Fibroblast of lung (primary cell): Measurements from ENCODE around the gene CYGB. TPM values are rescaled to one million over a fixed set of nuclear protein-coding genes. Genes with fewer than 3 reads are reported as not detected.

ENCODE experiments used
- DNase-seq, 2 donors: peaks; one replicate each; pipeline versions ENCODE4 v3.0.0 to v3.0.0-alpha.2; 2010; ENCODE audit warnings: low read depth in 2 of 2
- H2AFZ ChIP-seq: 2 replicates; pipeline ENCODE4 v1.5.1; 2012; ENCODE audit warnings: low read length, control low read depth, inconsistent platforms
- H3K27ac ChIP-seq: 2 replicates; pipeline ENCODE4 v1.5.1; 2011; ENCODE audit warnings: low read length, control low read depth; ENCODE audit not compliant: insufficient read depth
- H3K27me3 ChIP-seq: 2 replicates; pipeline ENCODE4 v1.5.1; 2011; ENCODE audit warnings: mild to moderate bottlenecking, low read length; ENCODE audit not compliant: control insufficient read depth, insufficient read depth
- H3K36me3 ChIP-seq: 2 replicates; pipeline ENCODE4 v1.5.1; 2011; ENCODE audit warnings: low read length; ENCODE audit not compliant: control insufficient read depth, insufficient read depth
- H3K4me1 ChIP-seq: 2 replicates; pipeline ENCODE4 v1.5.1; 2011; ENCODE audit warnings: low read length; ENCODE audit not compliant: control insufficient read depth, insufficient read depth; ENCODE audit errors: extremely low read depth
- H3K4me2 ChIP-seq: 2 replicates; pipeline ENCODE4 v1.5.1; 2011; ENCODE audit warnings: low read length, control low read depth; ENCODE audit not compliant: insufficient read depth; ENCODE audit errors: extremely low read depth
- H3K4me3 ChIP-seq, 4 experiments: fragments of 200-600 bp in 1 of 4; sonication (generic) in 1 of 4; replicated peaks in 1 of 4; 2 replicates each; pipeline ENCODE4 v1.5.1; 2011 to 2016; ENCODE audit warnings: low read length in 4 of 4, low read depth in 3 of 4, mild to moderate bottlenecking in 3 of 4, control low read depth in 2 of 4, inconsistent platforms in 1 of 4, mixed read lengths in 1 of 4; ENCODE audit not compliant: insufficient read depth in 1 of 4; ENCODE audit errors: control extremely low read depth in 1 of 4
- H3K79me2 ChIP-seq: 2 replicates; pipeline ENCODE4 v1.5.1; 2012; ENCODE audit warnings: mild to moderate bottlenecking, low read length, inconsistent platforms; ENCODE audit not compliant: control insufficient read depth, insufficient read depth
- H3K9ac ChIP-seq: 2 replicates; pipeline ENCODE4 v1.5.1; 2011; ENCODE audit warnings: mild to moderate bottlenecking, low read length, control low read depth; ENCODE audit not compliant: insufficient read depth
- H3K9me3 ChIP-seq: 2 replicates; pipeline ENCODE4 v1.5.1; 2012; ENCODE audit warnings: low read depth, low read length; ENCODE audit not compliant: control insufficient read depth, insufficient read depth
- H4K20me1 ChIP-seq: 2 replicates; pipeline ENCODE4 v1.5.1; 2011; ENCODE audit warnings: low read length; ENCODE audit not compliant: control insufficient read depth, insufficient read depth; ENCODE audit errors: extremely low read depth
- CTCF ChIP-seq, 2 donors: IDR thresholded peaks in 1 of 2; conservative IDR thresholded peaks in 1 of 2; 1 replicate in 1 of 2; 2 replicates in 1 of 2; pipeline ENCODE4 v1.5.1; 2011 to 2012; ENCODE audit warnings: low read length in 2 of 2, control low read depth in 1 of 2, inconsistent platforms in 1 of 2, low read depth in 1 of 2, mild to moderate bottlenecking in 1 of 2
- EZH2 ChIP-seq: IDR thresholded peaks from 2 replicates; pipeline ENCODE4 v1.5.1; 2012; ENCODE audit warnings: low read length, control low read depth, mild to moderate bottlenecking; ENCODE audit errors: missing control alignments
- polyA plus RNA-seq, 2 donors: library from polyadenylated mRNA; depleted of rRNA in 1 of 2; stranded (reverse) in 1 of 2; unstranded in 1 of 2; fragments of >200 nt; gene quantifications; 2 replicates each; pipeline ENCODE4 v1.2.1, GENCODE V29; 2011 to 2012; ENCODE audit warnings: missing spikeins in 1 of 2
- total RNA-seq: library from RNA; depleted of rRNA; stranded (reverse); fragments of >200 nt; gene quantifications from 2 replicates; pipeline ENCODE4 v1.2.1, GENCODE V29; 2014

Gene CYGB
- total and polyA plus RNA-seq, 2 donors (not counting 1 experiment from before 2014, with no cell fraction given) = 10.0 to 12.4 TPM

DNA sequence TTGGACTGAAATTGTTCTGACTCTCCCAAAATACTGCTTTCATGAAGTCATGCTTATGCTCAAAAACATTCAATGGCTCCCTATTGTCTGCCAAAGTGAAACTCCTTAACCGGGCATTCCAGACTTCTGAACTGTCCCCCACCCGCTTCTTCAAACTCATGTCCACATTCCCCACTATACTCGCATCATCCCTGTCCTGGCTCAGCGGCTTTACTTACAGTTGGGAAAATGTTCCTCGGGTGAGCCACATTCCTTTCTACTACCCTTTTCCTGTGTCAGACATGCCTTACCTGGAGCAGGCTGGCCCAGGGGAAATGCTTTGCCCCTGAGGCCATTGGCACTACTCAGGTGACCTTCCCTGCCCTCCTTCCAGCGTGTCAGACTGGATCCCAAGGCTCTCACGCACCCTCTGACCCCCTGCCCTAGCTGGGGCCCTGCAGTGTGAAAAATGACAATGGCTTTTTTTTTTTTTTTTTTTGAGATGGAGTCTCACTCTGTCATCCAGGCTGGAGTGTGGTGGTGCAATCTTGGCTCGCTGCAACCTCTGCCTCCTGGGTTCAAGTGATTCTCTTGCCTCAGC is 5.3 kb downstream of the CYGB start:
- Histone ChIP-seq H3K79me2 (no peaks in the 10 kb centered on the region), H3K27ac (no peak overlapping the region), H3K4me1 (peaks cover 45% of the 10 kb centered on the region), H3K4me3 (no peak overlapping the region), H3K9ac (no peak overlapping the region), H3K27me3 (no peaks in the 10 kb centered on the region), H4K20me1 (no peaks in the 10 kb centered on the region), H3K4me2 (no peak overlapping the region), H2AFZ (no peak overlapping the region), H3K36me3 (peaks cover 3% of the 10 kb centered on the region), H3K9me3 (no peaks in the 10 kb centered on the region)
- no peak for TF ChIP-seq EZH2
- no peak for TF ChIP-seq CTCF (conservative IDR thresholded peaks at IDR 0.05 in 1 of 2, IDR thresholded peaks at IDR 0.05 in 1 of 2; ENCODE audit: low read depth in 1 of 2, low read length in 2 of 2)
- peak in 1 of 2 donors; percentile 56 for DNase-seq

- TF ChIP-seq EZH2 (no peak), CTCF (conservative IDR thresholded peaks at IDR 0.05 in 1 of 2, IDR thresholded peaks at IDR 0.05 in 1 of 2; ENCODE audit: low read depth in 1 of 2, low read length in 2 of 2) (no peak)
- no peak overlapping the region for H2AFZ ChIP-seq
- H3K27ac ChIP-seq = peak overlapping the region; percentile 97
- H3K4me2 ChIP-seq = no peak overlapping the region
- H3K27me3 ChIP-seq = no peaks in the 10 kb centered on the region
- DNase-seq = no peak
- no peaks in the 10 kb centered on the region for H3K79me2 ChIP-seq
- H3K9me3 ChIP-seq = no peaks in the 10 kb centered on the region
- no peak overlapping the region for H3K9ac ChIP-seq
- peaks cover 3% of the 10 kb centered on the region for H3K36me3 ChIP-seq
- no peaks in the 10 kb centered on the region for H4K20me1 ChIP-seq
- no peak overlapping the region for H3K4me3 ChIP-seq
- peaks cover 43% of the 10 kb centered on the region for H3K4me1 ChIP-seq
Measured at GRCh38 chr17:76531486-76532038, 5.9 kb downstream of the CYGB start.

DNA sequence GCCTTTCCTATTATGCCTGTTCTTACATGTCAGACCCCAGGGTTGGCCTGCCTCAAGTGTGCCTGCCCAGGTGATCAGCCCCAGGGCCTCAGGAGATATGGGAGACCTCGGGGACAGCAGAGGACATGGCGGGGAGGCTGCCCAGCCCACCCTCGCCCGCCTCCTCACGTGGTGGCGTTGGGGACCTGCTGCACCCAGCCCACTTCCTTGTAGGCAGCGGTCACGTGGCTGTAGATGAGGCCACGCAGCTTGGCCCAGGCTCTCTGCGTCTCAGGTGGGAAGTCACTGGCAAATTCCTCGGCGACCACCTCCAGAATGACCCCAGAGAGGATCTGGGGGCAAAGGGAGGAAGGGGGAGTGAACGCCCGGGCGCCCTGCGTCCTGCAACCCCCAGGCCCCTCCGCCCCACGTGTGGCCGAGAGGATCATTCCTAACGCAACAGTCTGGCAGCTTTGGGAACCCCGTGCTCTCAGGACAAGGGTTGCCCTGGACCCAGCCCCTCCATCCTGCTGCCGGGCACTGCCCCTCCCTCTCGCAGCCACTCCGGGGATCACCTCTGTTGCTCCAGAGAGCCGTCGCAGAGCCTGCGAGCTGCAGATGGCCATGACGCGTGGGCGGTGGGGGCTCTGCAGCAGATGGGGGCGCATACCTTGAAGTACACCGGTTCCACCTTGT is 6.6 kb downstream of the CYGB start:
- Histone ChIP-seq H3K27me3 (no peaks in the 10 kb centered on the region), H3K36me3 (peaks cover 3% of the 10 kb centered on the region), H4K20me1 (no peaks in the 10 kb centered on the region), H3K4me2 (no peak overlapping the region), H3K79me2 (no peaks in the 10 kb centered on the region), H3K4me3 (no peak overlapping the region), H3K9me3 (no peaks in the 10 kb centered on the region), H3K9ac (peak overlapping the region; percentile 72), H3K4me1 (peaks cover 41% of the 10 kb centered on the region), H2AFZ (peak overlapping the region; percentile 10), H3K27ac (peak overlapping the region; percentile 97)
- DNase-seq = no peak
- TF ChIP-seq EZH2 (no peak), CTCF (conservative IDR thresholded peaks at IDR 0.05 in 1 of 2, IDR thresholded peaks at IDR 0.05 in 1 of 2; ENCODE audit: low read depth in 1 of 2, low read length in 2 of 2) (no peak)
